IPS DF 6.9 (cell line): ENCODE measurements around the gene MRPL58.
"Not testable (repeated sequence)": the region's sequence is repeated elsewhere in the genome, so short reads cannot be mapped to it uniquely, and the experiment has no call there.

Experiments
- DNase-seq: peaks from one replicate; pipeline ENCODE4 v3.0.0-alpha.2; 2013; ENCODE audit warnings: low read depth, low spot score
- H3K27ac ChIP-seq: one replicate; pipeline ENCODE4 v1.5.1; 2013; ENCODE audit warnings: low read length, control low read depth
- H3K27me3 ChIP-seq: 2 replicates; pipeline ENCODE4 v1.6.1; 2013; ENCODE audit warnings: mild to moderate bottlenecking, low read length; ENCODE audit not compliant: control insufficient read depth, insufficient read depth
- H3K36me3 ChIP-seq: 2 replicates; pipeline ENCODE4 v1.6.1; 2013; ENCODE audit warnings: low read length; ENCODE audit not compliant: control insufficient read depth, insufficient read depth
- H3K4me1 ChIP-seq: 2 replicates; pipeline ENCODE4 v1.6.1; 2013; ENCODE audit warnings: low read length; ENCODE audit not compliant: control insufficient read depth, insufficient read depth
- H3K4me3 ChIP-seq: 2 replicates; pipeline ENCODE4 v1.5.1; 2013; ENCODE audit warnings: mild to moderate bottlenecking, low read length
- H3K9me3 ChIP-seq: 2 replicates; pipeline ENCODE4 v1.6.1; 2013; ENCODE audit warnings: low read length, inconsistent platforms; ENCODE audit not compliant: control insufficient read depth, insufficient read depth
- WGBS: extraction: QIAGEN DNeasy Blood & Tissue Kit; methylation state at CpG from one replicate; pipeline ENCODE4 v1.1.7; 2013; ENCODE audit warnings: mixed read lengths, missing lambda C conversion rate; ENCODE audit not compliant: insufficient read length, insufficient coverage; 5-methylcytosine and 5-hydroxymethylcytosine counted together

Gene MRPL58

GRCh38 chr17:75032720-75033280 is 20.3 kb downstream of the MRPL58 start:
- H3K4me3 ChIP-seq, result peak overlapping the region; percentile 16; the same call in 1 of the 2 replicates
- WGBS, result no CpG with 5 or more reads among the region's 13 CpGs
- peaks cover 2% of the 10 kb centered on the region; the same call in 1 of the 2 replicates for H3K4me1 ChIP-seq
- H3K36me3 ChIP-seq, result no peaks in the 10 kb centered on the region
- no peaks in the 10 kb centered on the region for H3K9me3 ChIP-seq
- H3K27ac ChIP-seq, result no peak overlapping the region
- DNase-seq, result no peak
- H3K27me3 ChIP-seq, result no peaks in the 10 kb centered on the region

DNA sequence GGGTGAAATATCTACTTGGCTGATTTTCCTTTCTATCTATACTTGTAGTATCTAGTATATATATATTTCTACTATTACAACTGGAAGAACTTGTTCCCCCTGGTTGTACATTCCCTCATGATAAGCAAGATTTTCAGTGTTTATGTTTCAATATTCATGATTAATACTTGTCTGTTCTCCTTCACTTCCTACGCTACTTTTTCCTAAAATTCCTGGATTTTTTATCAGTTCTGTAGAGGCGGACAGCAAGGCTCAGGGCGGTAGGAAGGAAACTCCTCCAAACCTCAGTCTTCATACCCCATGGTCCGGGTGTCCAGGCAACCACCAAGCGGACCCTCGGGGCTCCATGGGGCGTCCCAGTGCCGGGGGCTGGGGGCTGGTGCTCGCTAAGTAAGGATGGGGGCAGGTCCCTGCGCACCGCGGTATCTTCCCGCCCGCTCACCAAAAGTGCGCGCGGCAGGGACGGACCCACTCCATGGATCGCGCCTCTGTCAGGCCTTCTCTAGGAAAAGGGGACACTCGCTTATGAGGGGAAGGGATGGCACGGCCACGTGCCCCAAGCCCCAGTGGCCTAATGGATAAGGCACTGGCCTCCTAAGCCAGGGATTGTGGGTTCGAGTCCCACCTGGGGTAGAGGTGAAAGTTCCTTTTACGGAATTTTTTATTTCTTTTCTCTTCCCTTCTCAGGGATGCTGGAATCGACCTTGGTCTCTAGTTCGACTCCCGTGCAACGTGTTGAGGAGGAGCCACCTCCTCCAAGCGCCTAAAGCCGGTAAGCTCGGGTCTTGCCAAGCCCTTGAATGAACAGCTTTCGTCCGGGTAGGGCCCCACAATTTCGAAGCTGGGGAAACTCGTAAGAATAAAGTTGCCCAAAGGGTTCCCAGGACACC is 21.1 kb downstream of the MRPL58 start:
- Histone ChIP-seq H3K36me3 (no peaks in the 10 kb centered on the region), H3K9me3 (no peaks in the 10 kb centered on the region), H3K4me1 (peaks cover 2% of the 10 kb centered on the region; the same call in 1 of the 2 replicates), H3K27me3 (no peaks in the 10 kb centered on the region), H3K27ac (no peak overlapping the region), H3K4me3 (peak overlapping the region; percentile 79)
- no CpG with 5 or more reads among the region's 36 CpGs for WGBS
- DNase-seq, result peak; percentile 83

- Histone ChIP-seq H3K9me3 (no peaks in the 10 kb centered on the region), H3K27ac (no peak overlapping the region), H3K4me3 (peak overlapping the region; percentile 79), H3K4me1 (peaks cover 2% of the 10 kb centered on the region; the same call in 1 of the 2 replicates), H3K36me3 (0 out of 2 replicates have a peak, but pooled peaks cover 3% of the 10 kb centered on the region), H3K27me3 (no peaks in the 10 kb centered on the region)
- peak; percentile 82 for DNase-seq
- WGBS, result no CpG with 5 or more reads among the region's 43 CpGs
Observed at GRCh38 chr17:75034236-75034908, 21.9 kb downstream of the MRPL58 start.

DNA sequence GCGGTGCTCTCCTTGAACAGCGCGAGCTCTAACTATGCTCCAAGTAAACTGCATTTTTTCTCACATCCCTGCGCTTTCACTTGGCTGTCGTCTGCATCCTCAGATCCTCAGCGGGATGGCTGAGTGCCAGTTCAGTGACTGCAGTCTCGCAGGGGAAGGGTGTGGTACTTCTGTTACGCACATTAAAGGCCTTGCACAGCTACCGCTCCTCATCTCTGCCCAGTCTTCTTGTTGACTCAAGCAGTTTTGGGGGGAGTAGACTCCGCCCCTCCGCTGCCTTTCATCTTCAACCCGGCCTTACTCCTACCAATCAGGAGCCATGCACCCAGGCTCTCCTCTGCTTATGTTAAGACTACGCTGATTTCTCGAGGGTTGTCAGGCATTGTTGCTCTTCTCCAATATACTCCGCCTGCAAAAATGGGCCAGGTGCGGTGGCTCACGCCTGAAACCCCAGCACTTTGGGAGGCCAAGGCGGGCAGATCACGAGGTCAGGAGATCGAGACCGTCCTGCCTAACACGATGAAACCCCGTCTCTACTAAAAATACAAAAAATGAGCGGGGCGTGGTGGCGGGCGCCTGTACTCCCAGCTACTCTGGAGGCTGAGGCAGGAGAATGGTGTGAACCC is 24.3 kb downstream of the MRPL58 start:
- no peaks in the 10 kb centered on the region for H3K27me3 ChIP-seq
- H3K4me1 ChIP-seq, result peaks cover 2% of the 10 kb centered on the region; the same call in 1 of the 2 replicates
- no peaks in the 10 kb centered on the region for H3K9me3 ChIP-seq
- WGBS, result no CpG with 5 or more reads among the region's 27 CpGs
- DNase-seq, result no peak
- H3K4me3 ChIP-seq, result no peak overlapping the region
- H3K27ac ChIP-seq, result no peak overlapping the region
- peaks cover 6% of the 10 kb centered on the region; the same call in 1 of the 2 replicates for H3K36me3 ChIP-seq

GRCh38 chr17:75039238-75039637 is 26.8 kb downstream of the MRPL58 start:
- Histone ChIP-seq H3K27me3 (no peaks in the 10 kb centered on the region), H3K36me3 (peaks cover 10% of the 10 kb centered on the region; the same call in 1 of the 2 replicates), H3K9me3 (no peaks in the 10 kb centered on the region), H3K4me1 (peaks cover 2% of the 10 kb centered on the region; the same call in 1 of the 2 replicates), H3K4me3 (no peak overlapping the region), H3K27ac (no peak overlapping the region)
- no peak for DNase-seq
- no CpG with 5 or more reads among the region's 5 CpGs for WGBS

DNA sequence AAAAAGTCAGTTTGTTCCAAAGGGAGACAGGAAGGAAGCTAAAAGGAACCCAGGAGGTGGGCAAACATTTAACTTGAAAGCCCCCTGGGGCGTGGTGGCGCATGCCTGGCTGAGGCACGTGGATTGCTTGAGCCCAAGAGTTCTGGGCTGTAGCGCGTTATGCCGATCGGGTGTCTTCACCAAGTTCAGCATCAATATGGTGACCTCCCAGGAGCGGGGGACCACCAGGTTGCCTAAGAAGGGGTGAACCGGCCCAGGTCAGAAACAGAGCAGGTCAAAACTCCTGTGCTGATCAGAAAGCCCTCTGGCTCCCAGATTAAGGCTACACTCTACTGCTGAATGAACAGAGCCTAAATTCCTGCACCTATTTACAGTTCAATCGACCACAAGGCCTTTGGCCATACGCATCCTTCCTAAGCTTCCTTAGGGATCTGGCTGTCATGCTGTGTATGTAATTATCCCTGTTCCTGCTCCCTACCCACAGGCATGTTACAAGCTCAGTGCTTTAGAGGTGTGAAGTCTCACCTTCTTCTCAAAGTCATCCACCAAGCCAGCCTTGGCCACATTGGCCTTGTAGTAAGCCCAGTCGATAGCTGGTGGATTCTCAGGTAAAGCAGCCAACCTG is 29.3 kb downstream of the MRPL58 start:
- WGBS, result no CpG with 5 or more reads among the region's 12 CpGs
- peaks cover 10% of the 10 kb centered on the region; the same call in 1 of the 2 replicates for H3K36me3 ChIP-seq
- no peaks in the 10 kb centered on the region for H3K4me1 ChIP-seq
- no peak for DNase-seq
- no peaks in the 10 kb centered on the region for H3K27me3 ChIP-seq
- H3K4me3 ChIP-seq, result no peak overlapping the region
- no peak overlapping the region for H3K27ac ChIP-seq
- H3K9me3 ChIP-seq, result no peaks in the 10 kb centered on the region

- not testable (repeated sequence) for H3K27me3 ChIP-seq, DNase-seq, H3K36me3 ChIP-seq, H3K4me1 ChIP-seq, H3K27ac ChIP-seq, H3K4me3 ChIP-seq, H3K9me3 ChIP-seq
- WGBS, result no CpG with 5 or more reads among the region's 5 CpGs
Observed at GRCh38 chr17:75043789-75044188, 31.3 kb downstream of the MRPL58 start.

GRCh38 chr17:75044716-75045115 is 32.2 kb downstream of the MRPL58 start:
- H3K9me3 ChIP-seq, result no peaks in the 10 kb centered on the region
- no peaks in the 10 kb centered on the region for H3K4me1 ChIP-seq
- DNase-seq, result no peak
- no CpG with 5 or more reads among the region's 7 CpGs for WGBS
- H3K4me3 ChIP-seq, result no peak overlapping the region
- no peaks in the 10 kb centered on the region for H3K27me3 ChIP-seq
- H3K36me3 ChIP-seq, result peaks cover 8% of the 10 kb centered on the region; the same call in 1 of the 2 replicates
- H3K27ac ChIP-seq, result no peak overlapping the region

DNA sequence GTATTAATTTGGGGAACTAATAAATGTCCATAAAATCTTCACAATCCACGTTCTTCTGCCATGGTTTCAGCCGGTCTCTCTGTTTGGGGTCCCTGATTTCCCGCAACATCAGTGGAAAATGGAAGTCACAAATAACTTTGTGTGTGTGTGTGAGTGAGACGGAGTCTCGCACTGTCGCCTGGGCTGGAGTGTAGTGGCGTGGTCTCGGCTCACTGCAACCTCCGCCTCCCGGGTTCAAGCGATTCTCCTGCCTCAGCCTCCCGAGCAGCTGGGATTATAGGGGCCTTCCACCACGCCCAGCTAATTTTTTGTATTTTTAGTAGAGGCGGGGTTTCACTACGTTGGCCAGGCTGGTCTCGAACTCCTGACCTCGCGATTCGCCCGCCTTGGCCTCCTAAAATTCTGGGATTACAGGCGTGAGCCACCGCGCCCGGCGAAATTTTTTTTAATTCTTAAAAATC is 33.5 kb downstream of the MRPL58 start:
- H3K27me3 ChIP-seq, DNase-seq, H3K27ac ChIP-seq, H3K9me3 ChIP-seq, H3K36me3 ChIP-seq, H3K4me1 ChIP-seq: not testable (repeated sequence)
- H3K4me3 ChIP-seq, result peak overlapping the region; percentile 100; the same call in 1 of the 2 replicates
- WGBS, result no CpG with 5 or more reads among the region's 25 CpGs
